Epidermal melanocyte (primary cell): ENCODE measurements around the gene CHST11.

Source experiments
- DNase-seq: peaks from one replicate; pipeline ENCODE4 v3.0.0; 2011; ENCODE audit warnings: low spot score; ENCODE audit not compliant: insufficient read length

The CHST11 gene

DNA sequence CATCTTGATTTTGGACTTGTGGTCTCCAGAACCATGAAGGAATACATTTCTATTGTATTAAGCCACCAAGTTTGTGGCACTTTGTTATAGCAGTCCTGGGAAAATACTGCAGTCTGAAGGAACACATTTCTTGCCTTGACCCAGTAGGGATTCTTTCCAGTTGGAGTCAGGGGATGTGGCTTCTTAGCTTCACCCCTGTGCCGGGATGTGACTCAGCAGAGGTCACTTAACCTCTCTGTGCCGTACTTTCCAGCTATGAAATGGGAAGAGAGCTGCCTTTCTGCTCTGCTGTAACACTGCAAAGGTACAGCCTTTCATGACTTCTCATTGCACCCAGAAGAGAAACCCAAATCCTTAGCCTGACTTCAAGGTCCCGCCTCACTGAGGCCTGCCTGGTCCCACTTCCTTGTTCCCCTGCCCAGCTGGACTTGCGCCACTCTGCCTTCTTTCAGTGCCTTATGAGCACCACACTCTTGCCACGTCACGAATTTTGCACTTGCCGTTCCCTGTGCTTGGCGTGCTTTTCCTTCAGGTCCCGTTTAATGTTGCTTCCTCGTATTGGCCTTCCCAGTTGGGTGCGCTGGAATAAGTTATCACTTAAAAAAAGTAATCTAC lies 24.2 kb downstream of the CHST11 start:
- no peak for DNase-seq

DNA sequence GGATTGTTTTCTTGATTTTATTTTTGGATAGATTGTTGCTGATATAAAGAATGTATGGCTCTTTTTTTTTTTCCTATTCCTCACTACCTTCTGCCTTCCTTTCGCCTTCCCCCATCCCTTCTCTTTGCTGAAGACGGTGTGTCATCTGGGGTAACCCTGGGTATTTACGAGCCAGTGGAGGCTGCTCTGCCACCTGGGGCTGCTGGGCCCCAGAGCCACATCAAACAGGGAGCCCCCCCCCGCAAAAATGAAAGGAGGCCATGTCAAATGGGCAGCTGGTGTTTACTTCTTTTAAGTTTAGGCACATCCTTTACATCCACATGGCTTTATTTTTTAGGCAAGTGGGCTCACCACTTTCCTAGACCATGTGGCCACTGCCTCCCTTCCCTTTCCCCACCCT lies 25.4 kb downstream of the CHST11 start:
- DNase-seq, result no peak

GRCh38 chr12:104482748-104483147 lies 26.0 kb downstream of the CHST11 start:
- no peak for DNase-seq

DNA sequence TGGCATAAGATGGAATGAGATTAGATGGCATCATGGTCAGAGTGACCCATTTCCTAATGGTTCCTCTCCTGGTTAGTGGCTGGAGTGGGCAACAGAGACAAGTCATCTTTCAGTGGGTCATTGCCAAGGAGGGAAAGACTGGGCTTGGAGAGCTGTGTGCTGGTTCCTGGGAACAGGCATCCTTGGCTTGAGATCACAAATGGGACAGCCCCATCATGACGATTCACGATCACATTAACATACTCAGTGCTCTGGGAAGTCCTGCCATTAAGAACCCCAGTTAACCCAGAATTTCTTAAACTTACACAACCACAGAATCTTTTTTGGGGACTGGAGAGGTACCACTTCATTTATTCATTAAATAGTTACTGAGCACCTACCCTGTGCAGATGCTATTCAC lies 27.3 kb downstream of the CHST11 start:
- DNase-seq, result no peak

DNA sequence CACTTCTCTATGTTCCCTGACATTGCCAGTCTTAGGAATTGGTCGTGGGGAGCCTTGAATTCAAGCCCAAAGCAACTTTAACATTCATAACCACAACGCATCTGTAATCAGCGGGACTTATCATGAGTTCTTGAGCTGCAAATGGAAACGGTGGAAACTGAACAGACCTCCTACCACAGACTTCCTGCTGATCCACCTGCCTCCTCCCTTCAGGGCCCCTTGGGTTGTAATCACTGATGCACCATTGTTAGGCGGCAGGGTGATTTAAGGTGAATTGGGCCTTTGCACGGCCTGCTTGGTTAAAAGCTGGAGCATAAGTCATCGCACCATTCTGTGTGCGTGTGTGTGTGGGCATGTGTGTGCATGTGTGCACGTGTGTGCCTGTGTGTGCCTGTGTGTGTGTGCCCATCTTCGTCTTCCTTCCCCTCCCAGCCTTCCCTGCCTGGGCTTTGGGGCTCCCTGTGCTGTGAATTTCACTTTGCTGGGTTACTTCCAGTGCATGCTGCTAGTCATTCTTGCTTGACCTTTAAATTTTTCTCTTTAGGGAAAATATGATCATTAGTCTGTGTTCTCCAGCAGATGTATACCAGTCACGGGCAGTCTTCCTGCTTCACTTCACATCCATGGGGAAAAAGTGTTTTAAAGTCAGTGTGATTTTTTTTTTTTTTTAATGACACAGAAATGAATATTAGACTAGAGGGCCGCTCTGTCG lies 29.1 kb downstream of the CHST11 start:
- no peak for DNase-seq

GRCh38 chr12:104486363-104486750 lies 29.6 kb downstream of the CHST11 start:
- no peak for DNase-seq

DNA sequence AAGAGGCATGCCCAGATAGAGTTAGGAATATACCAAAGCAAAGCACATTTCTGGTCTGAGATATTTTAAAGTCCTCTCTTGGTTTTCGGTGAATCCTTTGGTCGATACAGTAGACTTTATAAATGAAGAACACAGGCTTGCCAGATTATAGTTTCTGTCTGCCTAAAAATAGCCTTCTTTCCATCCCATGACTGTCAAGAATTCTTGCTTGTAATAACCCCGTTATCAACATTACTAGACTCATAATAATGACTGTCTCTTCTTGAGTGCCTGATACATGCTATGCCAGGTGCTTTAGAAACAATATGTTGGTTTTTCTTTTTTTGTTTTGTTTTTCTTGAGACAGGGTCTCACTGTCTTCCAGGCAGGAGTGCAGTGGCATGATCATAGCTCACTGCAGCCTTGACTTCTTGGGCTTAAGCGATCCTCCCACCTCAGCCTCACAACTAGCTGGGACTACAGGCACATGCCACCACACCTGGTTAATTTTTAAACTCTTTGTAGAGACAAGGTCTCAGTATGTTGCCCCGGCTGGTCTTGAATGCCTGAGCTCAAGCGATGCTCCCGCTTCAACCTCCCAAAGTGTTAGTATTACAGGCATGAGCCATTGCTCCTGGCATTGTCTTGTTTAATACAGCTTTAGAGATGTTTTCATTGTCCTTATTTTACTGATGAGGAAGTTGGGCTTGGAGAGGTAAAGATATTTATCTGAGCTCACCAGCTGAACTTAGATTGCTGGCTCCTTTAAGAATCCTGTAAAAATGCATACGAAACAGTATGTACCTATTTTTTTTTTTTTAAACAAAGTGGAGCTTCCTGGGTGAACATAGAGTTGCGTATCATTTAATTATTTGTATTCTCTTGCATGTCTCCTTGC lies 30.4 kb downstream of the CHST11 start:
- DNase-seq, result no peak

DNA sequence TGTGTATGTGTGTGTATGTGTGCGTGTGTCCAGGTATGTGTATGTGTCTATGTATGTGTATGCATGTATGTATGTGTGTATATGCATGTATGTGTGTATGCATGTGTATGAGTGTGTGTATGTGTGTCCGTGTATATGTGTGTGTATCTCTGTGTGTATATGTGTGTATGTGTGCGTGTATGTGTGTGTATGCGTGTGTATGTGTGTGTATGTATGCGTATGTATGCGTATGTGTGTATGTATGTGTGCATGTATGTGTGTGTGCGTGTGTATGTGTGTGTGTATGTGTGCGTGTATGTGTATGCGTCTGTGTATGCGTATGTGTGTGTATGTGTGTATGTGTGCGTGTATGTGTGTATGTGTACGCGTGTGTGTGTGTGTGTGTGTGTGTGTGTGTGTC lies 31.6 kb downstream of the CHST11 start:
- DNase-seq, result no peak

GRCh38 chr12:104490186-104490585 lies 33.4 kb downstream of the CHST11 start:
- no peak for DNase-seq

DNA sequence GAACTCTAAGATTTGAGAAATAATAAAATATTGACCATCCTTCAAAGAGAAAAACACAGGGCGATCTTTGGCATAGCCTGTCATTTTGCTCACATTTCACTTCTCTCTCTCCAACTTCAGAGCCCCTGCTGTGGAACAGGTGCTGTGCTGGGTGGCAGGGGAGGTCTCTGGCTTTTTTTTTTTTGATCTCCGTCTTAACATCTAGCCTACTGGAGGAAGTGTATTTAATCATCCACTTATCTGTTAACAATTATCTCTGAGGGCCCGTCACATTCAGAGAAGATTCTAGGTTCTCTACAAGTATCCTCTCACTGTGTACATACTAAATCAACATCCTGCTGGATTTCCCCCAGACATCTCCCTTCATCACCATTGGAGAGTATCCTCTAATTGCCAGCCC lies 34.1 kb downstream of the CHST11 start:
- no peak for DNase-seq

GRCh38 chr12:104493496-104493895 lies 36.7 kb downstream of the CHST11 start:
- no peak for DNase-seq

- no peak for DNase-seq
Observed at GRCh38 chr12:104494137-104494792, 37.5 kb downstream of the CHST11 start.

DNA sequence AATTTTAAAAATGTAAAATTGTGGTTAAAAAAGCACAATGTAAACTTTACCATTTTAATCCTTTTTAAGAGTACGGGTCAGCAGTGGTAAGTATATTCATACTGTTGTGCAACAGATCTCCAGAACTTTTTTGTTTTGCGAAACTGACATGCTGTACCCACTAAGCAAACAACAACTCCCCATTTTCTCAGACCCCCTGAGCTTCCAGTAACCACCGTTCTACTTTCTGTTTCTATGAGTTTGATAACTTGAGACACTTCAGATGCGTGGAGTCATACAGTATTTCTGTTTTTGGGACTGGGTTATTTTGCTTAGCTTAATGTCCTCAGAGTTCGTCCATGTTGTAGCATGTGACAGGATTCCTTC lies 38.0 kb downstream of the CHST11 start:
- DNase-seq, result no peak

GRCh38 chr12:104495786-104496185 lies 39.0 kb downstream of the CHST11 start:
- DNase-seq, result no peak

DNA sequence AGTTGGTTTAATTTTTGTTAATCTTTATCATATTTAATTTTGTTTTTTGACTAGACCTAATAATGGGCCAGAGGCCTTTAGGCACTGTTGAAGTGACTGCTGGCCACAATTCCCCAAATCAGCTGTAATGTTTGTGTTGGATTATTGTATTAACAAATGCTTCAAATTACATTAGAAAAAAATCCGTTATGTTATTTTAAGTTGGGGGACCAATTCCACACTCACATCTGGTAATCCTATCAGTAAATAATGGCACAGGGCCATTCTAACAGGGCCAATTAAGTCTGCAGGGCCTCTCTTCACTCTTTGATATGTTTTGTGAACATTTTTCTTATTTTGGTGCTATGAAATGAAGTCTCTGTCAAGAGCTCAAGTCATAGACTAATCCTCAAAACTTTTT lies 39.6 kb downstream of the CHST11 start:
- no peak for DNase-seq

DNA sequence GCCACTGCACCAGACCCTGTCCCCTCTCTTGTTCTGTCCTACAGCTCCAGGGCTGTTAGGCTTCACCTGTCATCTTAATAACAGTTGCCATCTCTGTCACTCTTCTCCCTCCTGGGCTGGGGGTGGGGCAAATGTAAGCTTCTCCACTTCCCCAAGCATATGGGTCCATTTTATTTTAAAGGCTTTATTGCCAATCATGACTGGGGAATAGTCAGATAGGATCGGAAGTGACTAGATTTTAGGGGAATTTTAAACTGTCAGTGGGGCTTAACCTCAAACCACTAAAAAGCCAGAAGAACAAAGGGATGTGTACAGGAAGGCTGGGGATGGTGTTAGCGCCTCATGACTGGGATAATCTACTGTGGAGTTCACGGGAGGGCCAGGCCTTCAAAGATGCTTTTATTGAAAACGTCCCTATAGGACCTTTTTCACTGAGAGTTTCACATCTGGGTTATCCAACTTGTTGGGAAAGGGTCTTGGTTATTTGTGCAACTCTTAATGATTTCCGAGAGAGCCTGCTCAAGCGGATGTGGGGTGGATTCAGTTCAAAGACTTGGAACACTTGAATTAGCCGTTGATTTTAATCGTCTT lies 41.6 kb downstream of the CHST11 start:
- no peak for DNase-seq

DNA sequence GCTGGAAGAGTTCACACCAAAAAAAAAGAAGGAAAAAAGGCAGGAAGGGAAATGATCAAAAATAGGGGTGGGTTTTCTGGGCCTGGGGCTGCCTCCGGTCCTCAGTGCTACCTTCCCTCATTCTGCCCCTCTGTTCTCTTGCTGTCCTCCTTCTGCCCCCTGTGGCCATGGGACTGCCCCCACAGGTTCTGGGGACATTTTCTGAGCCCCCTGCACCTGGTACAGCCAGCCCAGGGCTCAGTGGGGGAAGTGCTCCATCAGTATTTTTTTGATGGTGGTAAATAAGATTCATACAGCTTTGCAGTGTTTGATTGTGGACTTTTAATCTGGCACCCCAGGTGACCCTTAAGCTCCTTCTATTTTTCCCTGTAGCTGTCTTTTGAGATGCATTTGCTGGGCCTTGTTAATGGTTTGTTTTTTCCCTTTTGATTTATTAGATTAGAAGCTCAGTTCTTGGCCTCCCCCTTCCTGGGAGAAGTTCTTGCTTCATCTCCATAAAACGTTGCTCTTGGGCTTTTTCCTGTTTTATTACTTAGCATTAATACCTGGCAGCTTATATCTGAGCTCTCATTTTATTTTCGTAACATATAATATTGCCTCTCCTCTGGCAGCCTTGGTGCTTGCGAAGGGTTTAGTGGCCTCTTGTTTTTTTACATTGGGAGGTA lies 43.1 kb downstream of the CHST11 start:
- DNase-seq, result no peak

- no peak for DNase-seq
Observed at GRCh38 chr12:104501115-104501514, 44.4 kb downstream of the CHST11 start.

DNA sequence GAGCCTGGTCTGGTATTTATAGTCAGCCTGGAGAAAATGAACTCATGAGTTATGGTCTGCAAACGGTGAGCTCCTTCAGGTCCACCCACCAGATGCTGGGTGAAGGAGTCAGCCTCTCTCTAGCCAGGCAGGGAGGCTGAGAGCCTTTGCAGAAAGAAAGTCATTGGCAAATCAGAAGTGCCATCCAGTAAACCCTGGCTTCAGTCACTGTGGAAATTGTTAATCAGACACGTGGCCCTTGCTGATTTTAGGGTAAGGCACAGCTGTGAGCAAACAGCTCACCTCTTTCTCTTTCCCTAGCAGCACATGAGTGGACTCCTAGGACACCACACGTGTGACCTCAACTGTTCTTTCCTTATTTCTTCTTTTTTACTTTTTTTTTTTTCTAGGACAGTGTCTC lies 44.9 kb downstream of the CHST11 start:
- no peak for DNase-seq

DNA sequence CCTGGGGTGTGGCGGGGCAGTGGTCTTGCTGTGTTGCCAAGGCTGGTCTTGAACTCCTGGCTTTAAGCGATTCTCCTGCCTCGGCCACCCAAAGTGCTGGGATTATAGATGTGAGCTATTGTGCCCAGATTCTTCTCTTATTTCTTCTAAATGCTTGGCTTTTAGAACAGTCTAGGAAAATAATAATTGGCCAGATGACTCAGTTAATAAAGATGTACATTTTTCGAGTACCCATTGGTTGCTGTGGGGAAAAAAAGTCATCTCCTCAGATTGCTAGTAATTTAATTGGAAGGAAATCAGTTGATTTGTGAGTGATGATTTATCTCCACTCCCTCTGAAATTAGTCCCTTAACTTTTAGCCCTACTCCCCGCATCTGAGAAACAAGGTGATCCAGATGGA lies 45.5 kb downstream of the CHST11 start:
- no peak for DNase-seq

- DNase-seq, result no peak
Observed at GRCh38 chr12:104502638-104503037, 45.9 kb downstream of the CHST11 start.
